Measurements from ENCODE around the gene SLC12A2. TPM values are rescaled to one million over a fixed set of nuclear protein-coding genes. Genes with fewer than 3 reads are reported as not detected.

SLC12A2 gene
- total and polyA plus RNA-seq, 7 donors, result 2.8 to 55.9 (median 49.6) TPM

DNA sequence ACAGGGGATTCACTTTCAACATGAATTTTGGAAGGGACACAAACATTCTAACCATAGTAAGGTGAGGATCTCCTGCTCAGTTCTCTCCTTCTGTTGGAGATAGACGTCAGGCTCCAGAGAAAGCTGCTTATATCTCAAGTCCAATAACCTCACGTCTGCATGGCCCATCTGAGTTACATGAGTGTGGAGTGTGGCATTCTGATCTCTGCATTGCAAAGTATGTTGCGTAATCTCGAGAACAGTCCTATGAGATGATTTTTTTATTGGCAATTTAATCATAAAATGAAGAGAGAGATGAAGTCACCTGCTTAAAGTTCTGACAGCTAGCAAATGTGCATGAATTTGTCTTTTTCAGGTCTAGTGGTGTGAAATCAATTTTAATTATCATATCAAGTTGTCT lies 118.8 kb downstream of the SLC12A2 start:
- intact Hi-C loops (cut with DNase I), result loop anchor here (5.0 kb wide), 1 partner anchor 325 kb away; no protein-coding TSS in a partner anchor
- no peaks in the 10 kb centered on the region for H3K9me3 ChIP-seq
- H3K27ac ChIP-seq, result no peak overlapping the region
- H3K4me1 ChIP-seq, result peaks cover 0 to 9% (median 6%) of the 10 kb centered on the region in 4 donors
- H3K36me3 ChIP-seq, result peaks cover 0 to 5% (median 0%) of the 10 kb centered on the region in 4 donors
- TF ChIP-seq POLR2AphosphoS5 (IDR thresholded peaks at IDR 0.05), result no peak
- TF ChIP-seq, protein P1, sequence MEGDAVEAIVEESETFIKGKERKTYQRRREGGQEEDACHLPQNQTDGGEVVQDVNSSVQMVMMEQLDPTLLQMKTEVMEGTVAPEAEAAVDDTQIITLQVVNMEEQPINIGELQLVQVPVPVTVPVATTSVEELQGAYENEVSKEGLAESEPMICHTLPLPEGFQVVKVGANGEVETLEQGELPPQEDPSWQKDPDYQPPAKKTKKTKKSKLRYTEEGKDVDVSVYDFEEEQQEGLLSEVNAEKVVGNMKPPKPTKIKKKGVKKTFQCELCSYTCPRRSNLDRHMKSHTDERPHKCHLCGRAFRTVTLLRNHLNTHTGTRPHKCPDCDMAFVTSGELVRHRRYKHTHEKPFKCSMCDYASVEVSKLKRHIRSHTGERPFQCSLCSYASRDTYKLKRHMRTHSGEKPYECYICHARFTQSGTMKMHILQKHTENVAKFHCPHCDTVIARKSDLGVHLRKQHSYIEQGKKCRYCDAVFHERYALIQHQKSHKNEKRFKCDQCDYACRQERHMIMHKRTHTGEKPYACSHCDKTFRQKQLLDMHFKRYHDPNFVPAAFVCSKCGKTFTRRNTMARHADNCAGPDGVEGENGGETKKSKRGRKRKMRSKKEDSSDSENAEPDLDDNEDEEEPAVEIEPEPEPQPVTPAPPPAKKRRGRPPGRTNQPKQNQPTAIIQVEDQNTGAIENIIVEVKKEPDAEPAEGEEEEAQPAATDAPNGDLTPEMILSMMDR (IDR thresholded peaks at IDR 0.05), result no peak
- no peak for TF ChIP-seq POLR2A (IDR thresholded peaks at IDR 0.05)
- TF ChIP-seq EP300 (IDR thresholded peaks at IDR 0.05), result no peak
- 20 to 55% methylated on average over 4 of the region's 4 CpGs for WGBS, 2 donors
- peaks cover 0 to 2% (median 0%) of the 10 kb centered on the region in 3 donors for H3K27me3 ChIP-seq
- no peak overlapping the region for H3K4me3 ChIP-seq
- no peak for DNase-seq

DNA sequence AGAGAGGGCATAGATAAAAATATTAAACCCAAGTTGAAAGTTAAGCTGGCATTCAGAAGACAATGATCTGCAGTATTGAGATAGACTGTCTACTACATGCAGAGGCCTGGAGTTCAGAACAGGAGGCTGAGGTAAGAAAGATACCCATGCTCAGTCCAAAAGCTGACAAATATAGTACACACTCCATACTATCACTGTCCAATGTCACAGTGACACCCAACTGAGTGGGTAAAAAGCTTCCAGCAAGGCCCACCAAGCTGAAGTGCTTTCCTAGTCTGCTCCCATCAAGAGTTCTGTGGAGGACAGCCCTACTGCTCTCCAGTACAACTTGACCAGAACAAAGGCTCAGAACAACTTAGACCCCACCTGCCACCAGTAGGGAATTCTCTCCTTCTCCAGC lies 124.9 kb downstream of the SLC12A2 start:
- Histone ChIP-seq H3K27ac (no peak overlapping the region), H3K9me3 (no peaks in the 10 kb centered on the region), H3K4me3 (no peak overlapping the region), H3K27me3 (peaks cover 0 to 2% (median 0%) of the 10 kb centered on the region in 3 donors), H3K4me1 (no peaks in the 10 kb centered on the region), H3K36me3 (no peaks in the 10 kb centered on the region)
- DNase-seq, result no peak
- no peak for TF ChIP-seq POLR2A (IDR thresholded peaks at IDR 0.05)
- no peak for TF ChIP-seq EP300 (IDR thresholded peaks at IDR 0.05)
- TF ChIP-seq POLR2AphosphoS5 (IDR thresholded peaks at IDR 0.05), result no peak
- TF ChIP-seq, protein P1 (IDR thresholded peaks at IDR 0.05), result no peak
- intact Hi-C loops (cut with DNase I), result no loop called here

- no peaks in the 10 kb centered on the region for H3K36me3 ChIP-seq
- H3K27ac ChIP-seq, result no peak overlapping the region
- WGBS, 2 donors, result 35 to 77% methylated on average over 5 of the region's 5 CpGs
- intact Hi-C loops (cut with DNase I), result loop anchor here (5.0 kb wide), 1 partner anchor 1555 kb away; no protein-coding TSS in a partner anchor
- TF ChIP-seq POLR2AphosphoS5 (IDR thresholded peaks at IDR 0.05) (no peak), POLR2A (IDR thresholded peaks at IDR 0.05) (no peak), EP300 (IDR thresholded peaks at IDR 0.05) (no peak)
- TF ChIP-seq, protein P1 (IDR thresholded peaks at IDR 0.05), result no peak
- no peaks in the 10 kb centered on the region for H3K9me3 ChIP-seq
- H3K4me1 ChIP-seq, result no peaks in the 10 kb centered on the region
- H3K4me3 ChIP-seq, result no peak overlapping the region
- H3K27me3 ChIP-seq, result no peaks in the 10 kb centered on the region
- DNase-seq, result no peak
Measured at GRCh38 chr5:128212191-128212806, 128.7 kb downstream of the SLC12A2 start.

GRCh38 chr5:128213340-128213739 lies 129.8 kb downstream of the SLC12A2 start:
- DNase-seq, result no peak
- Histone ChIP-seq H3K27me3 (no peaks in the 10 kb centered on the region), H3K9me3 (no peaks in the 10 kb centered on the region), H3K4me3 (no peak overlapping the region), H3K36me3 (no peaks in the 10 kb centered on the region), H3K27ac (no peak overlapping the region), H3K4me1 (no peaks in the 10 kb centered on the region)
- no peak for TF ChIP-seq POLR2AphosphoS5 (IDR thresholded peaks at IDR 0.05)
- no peak for TF ChIP-seq EP300 (IDR thresholded peaks at IDR 0.05)
- TF ChIP-seq, protein P1 (IDR thresholded peaks at IDR 0.05), result peak; percentile 44 to 67 (median 52)
- intact Hi-C loops (cut with DNase I), result loop anchor here (5.0 kb wide), 1 partner anchor 1554 kb away; no protein-coding TSS in a partner anchor
- WGBS, 2 donors, result 3 to 5% methylated on average over 4 of the region's 4 CpGs
